C4-2B (cell line): ENCODE measurements around the gene CTCFL.

Source experiments
- CTCF ChIP-seq: fragments of 450-650 bp; conservative IDR thresholded peaks from 2 replicates; pipeline ENCODE4 v1.5.1; 2017; ENCODE audit warnings: mild to moderate bottlenecking
- ZFX ChIP-seq: fragments of 450-650 bp; IDR thresholded peaks from 2 replicates; pipeline ENCODE4 v1.6.1; 2017

DNA sequence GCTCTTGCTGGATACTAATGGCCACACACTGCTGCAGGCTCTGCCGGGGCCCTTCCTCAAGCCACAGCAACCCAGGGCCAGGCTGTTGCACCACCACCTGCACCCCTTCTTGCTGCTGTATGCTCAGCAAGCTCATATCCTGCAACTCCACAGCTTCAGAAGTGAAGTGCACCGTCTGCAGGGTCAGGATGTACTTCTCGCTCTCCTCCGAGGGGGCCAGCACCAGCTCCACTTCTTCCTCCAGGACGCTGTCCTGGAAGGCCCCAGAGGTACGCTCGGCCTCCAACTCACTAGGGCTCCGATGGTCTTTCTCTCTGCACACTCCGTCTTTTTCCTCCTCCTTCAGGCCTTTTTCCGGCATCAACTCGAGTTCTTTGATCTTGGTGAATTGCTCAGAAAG, 1.2 kb downstream of the CTCFL start:
- TF ChIP-seq CTCF (no peak), ZFX (no peak)
